Gastroesophageal sphincter (tissue), 4 donors: ENCODE results near the gene ZBTB46. TPM values are rescaled to one million over a fixed set of nuclear protein-coding genes. Genes with fewer than 3 reads are reported as not detected.

Source experiments
- ATAC-seq: fragments of 150-250 bp; one replicate; pipeline ENCODE4 v1.9.1; 2016; ENCODE audit warnings: mild to moderate bottlenecking, moderate library complexity
- H3K27ac ChIP-seq, 4 donors: fragments of 200-600 bp; sonication (generic) in 3 of 4; 1 replicate in 3 of 4; 2 replicates in 1 of 4; pipeline ENCODE4 v1.5.1; 2016 to 2019
- H3K27me3 ChIP-seq: fragments of 200-600 bp; sonication (generic); one replicate; pipeline ENCODE4 v1.5.1; 2019
- H3K36me3 ChIP-seq, 2 donors: fragments of 200-600 bp; sonication (generic); one replicate each; pipeline ENCODE4 v1.5.1; 2019; ENCODE audit warnings: control low read depth in 1 of 2
- H3K4me1 ChIP-seq, 3 donors: fragments of 200-600 bp; sonication (generic); 1 replicate in 2 of 3; 2 replicates in 1 of 3; pipeline ENCODE4 v1.5.1; 2016 to 2019; ENCODE audit warnings: control low read depth in 2 of 3
- H3K4me3 ChIP-seq, 2 donors: fragments of 200-600 bp; sonication (generic); one replicate each; pipeline ENCODE4 v1.5.1; 2019; ENCODE audit warnings: mild to moderate bottlenecking in 1 of 2, moderate library complexity in 1 of 2
- H3K9me3 ChIP-seq, 3 donors: fragments of 200-600 bp; sonication (generic); one replicate each; pipeline ENCODE4 v1.5.1; 2017 to 2019; ENCODE audit warnings: control low read depth in 2 of 3
- CTCF ChIP-seq, 4 experiments: fragments of 200-600 bp in 2 of 4; fragments of 450-650 bp in 2 of 4; sonication (generic) in 1 of 4; IDR thresholded peaks; one replicate each; pipeline ENCODE4 v1.5.1; 2017 to 2019; ENCODE audit warnings: antibody characterized with exemption in 4 of 4, mild to moderate bottlenecking in 2 of 4, moderate library complexity in 2 of 4
- EP300 ChIP-seq: sonication (generic); formaldehyde crosslinking; IDR thresholded peaks from one replicate; pipeline ENCODE4 v1.6.1; 2017; ENCODE audit warnings: antibody characterized with exemption, mild to moderate bottlenecking
- POLR2A ChIP-seq, 2 donors: fragments of 450-650 bp; IDR thresholded peaks; one replicate each; pipeline ENCODE4 v1.6.1; 2017; ENCODE audit warnings: antibody characterized with exemption in 2 of 2, mild to moderate bottlenecking in 2 of 2, moderate library complexity in 1 of 2
- POLR2AphosphoS5 ChIP-seq: sonication (generic); formaldehyde crosslinking; IDR thresholded peaks from one replicate; pipeline ENCODE4 v1.6.1; 2017; ENCODE audit warnings: antibody characterized with exemption
- WGBS, 2 donors: methylation state at CpG; one replicate each; pipeline ENCODE4 v1.1.5; 2018; ENCODE audit warnings: low coverage in 1 of 2; 5-methylcytosine and 5-hydroxymethylcytosine counted together
- total RNA-seq, 4 donors: library from RNA; depleted of rRNA; stranded (reverse); fragments of >200 nt; gene quantifications; one replicate each; pipeline ENCODE4 v1.1.0, GENCODE V29; 2016

ZBTB46 gene
- total RNA-seq, 4 donors from 2014 or later, result 8.1 to 13.8 (median 10.2) TPM

DNA sequence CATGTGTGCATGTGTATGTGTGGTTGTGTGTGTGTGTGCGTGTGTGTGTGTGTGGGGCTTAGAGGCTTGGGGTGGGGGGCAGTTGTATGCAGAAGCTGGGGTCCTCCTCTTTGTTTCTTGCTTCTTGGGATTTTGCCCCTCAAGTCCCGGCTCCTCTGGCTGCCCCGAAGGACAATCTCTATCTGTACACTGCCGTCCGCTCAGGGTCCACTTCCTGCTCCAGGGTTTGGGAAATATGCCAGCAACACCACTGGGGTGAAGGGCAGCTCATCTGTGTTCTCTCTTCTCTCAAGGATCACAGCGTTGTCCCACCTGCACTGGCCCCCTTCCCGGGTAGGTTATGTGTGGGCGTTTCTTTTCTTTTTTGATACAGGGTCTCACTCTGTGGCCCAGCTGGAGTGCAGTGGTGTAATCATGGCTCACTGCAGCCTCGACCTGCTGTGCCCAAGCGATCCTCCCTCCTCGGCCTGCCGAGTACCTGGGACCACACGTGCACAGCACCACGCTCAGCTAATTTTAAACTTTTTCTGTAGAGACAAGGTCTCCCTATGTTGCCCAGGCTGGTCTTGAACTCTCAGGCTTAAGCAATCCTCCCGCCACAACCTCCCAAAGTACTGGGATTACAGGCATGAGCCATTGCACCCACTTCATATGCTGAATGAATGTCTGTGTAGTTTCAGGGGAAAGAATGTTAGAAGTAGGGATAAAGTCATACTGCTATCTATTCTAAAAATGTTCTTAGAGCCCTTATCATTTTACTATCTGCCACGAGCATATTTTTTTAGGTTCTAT is 65.8 kb downstream of the ZBTB46 start:
- H3K27ac ChIP-seq, result no peak overlapping the region
- 77 to 92% methylated on average over 2 to 15 of the region's 16 CpGs for WGBS, 2 donors
- peaks cover 0 to 49% of the 10 kb centered on the region in 2 donors for H3K36me3 ChIP-seq
- TF ChIP-seq POLR2A (IDR thresholded peaks at IDR 0.05) (no peak), CTCF (IDR thresholded peaks at IDR 0.05) (no peak)
- no peak for ATAC-seq
- no peaks in the 10 kb centered on the region for H3K27me3 ChIP-seq
- H3K9me3 ChIP-seq, result no peaks in the 10 kb centered on the region
- no peak overlapping the region for H3K4me3 ChIP-seq
- H3K4me1 ChIP-seq, result no peaks in the 10 kb centered on the region

GRCh38 chr20:63759377-63759901 is 71.6 kb downstream of the ZBTB46 start:
- no peak for TF ChIP-seq CTCF (IDR thresholded peaks at IDR 0.05)
- no peak for TF ChIP-seq EP300
- TF ChIP-seq POLR2AphosphoS5, result no peak
- no peak for TF ChIP-seq POLR2A (IDR thresholded peaks at IDR 0.05)
- Histone ChIP-seq H3K4me3 (no peak overlapping the region), H3K9me3 (no peaks in the 10 kb centered on the region), H3K27me3 (no peaks in the 10 kb centered on the region), H3K36me3 (peaks cover 0 to 13% of the 10 kb centered on the region in 2 donors), H3K4me1 (no peaks in the 10 kb centered on the region), H3K27ac (no peak overlapping the region)
- 85 to 100% methylated on average over 5 to 7 of the region's 7 CpGs for WGBS, 2 donors
- no peak for ATAC-seq

DNA sequence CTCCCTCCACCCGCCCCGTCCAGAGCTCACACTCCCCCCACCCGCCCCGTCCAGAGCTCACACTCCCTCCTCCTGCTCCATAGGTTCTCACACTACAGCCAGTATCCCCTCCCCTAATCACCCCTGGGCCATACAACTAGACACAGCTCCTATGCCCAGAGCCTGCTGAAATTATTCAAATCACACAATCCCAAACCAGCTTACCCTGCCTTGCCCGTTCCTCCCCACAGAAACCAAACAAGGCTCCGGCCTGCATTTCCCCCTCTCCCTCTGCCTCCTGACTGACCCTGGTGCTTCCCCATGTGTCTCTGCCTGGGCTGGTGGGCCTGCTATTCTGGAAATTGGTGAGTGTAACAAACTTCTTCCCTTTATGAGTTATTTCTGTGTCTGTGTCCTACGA is 72.9 kb downstream of the ZBTB46 start:
- H3K27me3 ChIP-seq, result no peaks in the 10 kb centered on the region
- H3K27ac ChIP-seq, result no peak overlapping the region
- no peak overlapping the region for H3K4me3 ChIP-seq
- H3K36me3 ChIP-seq, result peaks cover 0 to 9% of the 10 kb centered on the region in 2 donors
- H3K9me3 ChIP-seq, result no peaks in the 10 kb centered on the region
- no peak for ATAC-seq
- no peaks in the 10 kb centered on the region for H3K4me1 ChIP-seq
- TF ChIP-seq CTCF (IDR thresholded peaks at IDR 0.05) (no peak), POLR2AphosphoS5 (no peak), EP300 (no peak), POLR2A (IDR thresholded peaks at IDR 0.05) (no peak)
- WGBS, 2 donors, result 97 to 100% methylated on average over 1 to 3 of the region's 7 CpGs

DNA sequence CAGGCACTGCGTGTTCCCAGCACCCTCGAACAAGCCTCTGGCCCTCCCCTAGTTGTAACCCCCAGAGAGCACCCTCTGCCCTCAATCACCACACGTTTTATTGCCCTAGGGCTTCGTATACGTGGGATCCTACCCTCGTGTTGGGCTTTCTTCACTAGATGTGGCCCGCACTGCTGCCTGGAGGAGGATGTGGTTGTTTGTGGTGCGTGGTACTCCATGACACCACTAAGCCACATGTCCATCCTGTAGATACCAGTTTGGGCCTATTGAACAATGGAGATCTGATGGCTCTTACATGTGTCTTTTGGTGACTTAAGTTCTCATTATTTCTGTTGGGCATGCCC is 74.4 kb downstream of the ZBTB46 start:
- Histone ChIP-seq H3K4me3 (no peak overlapping the region), H3K9me3 (no peaks in the 10 kb centered on the region), H3K27me3 (no peaks in the 10 kb centered on the region), H3K36me3 (peaks cover 0 to 13% of the 10 kb centered on the region in 2 donors), H3K27ac (no peak overlapping the region), H3K4me1 (no peaks in the 10 kb centered on the region)
- WGBS, 2 donors, result 69 to 75% methylated on average over 7 to 8 of the region's 8 CpGs
- TF ChIP-seq EP300 (no peak), POLR2A (IDR thresholded peaks at IDR 0.05) (no peak), POLR2AphosphoS5 (no peak), CTCF (IDR thresholded peaks at IDR 0.05) (no peak)
- ATAC-seq, result no peak

DNA sequence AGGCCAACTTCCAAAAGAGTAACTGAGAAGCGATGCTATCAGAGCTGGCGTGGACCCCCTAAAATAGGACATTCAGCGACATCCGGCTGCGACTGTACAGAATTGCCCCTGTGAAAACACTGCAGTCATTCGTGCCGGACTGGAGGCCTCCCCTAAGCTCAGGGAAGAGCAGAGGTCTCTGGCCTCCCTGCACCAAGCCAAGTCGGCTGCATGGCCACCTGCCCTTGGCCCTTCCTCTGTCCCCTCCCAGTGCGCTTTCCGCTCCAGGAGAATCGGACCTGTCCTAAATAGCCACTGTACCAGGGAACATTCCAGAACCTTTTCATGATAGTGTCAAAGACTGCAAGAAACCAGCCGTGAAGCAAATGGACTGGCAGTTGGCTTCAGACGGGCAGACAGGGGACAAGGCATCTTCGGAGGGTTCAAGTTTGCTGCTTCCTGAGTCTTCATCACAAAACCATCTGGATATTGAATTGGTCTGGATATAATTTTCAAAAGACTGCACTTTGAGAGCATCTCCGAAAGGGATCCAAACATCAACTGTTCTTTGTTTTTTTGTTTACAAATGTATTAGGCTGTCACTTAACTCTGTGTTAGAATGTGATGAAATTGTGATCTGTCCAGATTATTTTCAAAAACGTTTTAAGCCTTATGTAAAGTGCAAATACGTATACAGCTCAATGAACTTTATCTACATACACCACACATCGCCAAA is 75.0 kb downstream of the ZBTB46 start:
- no peaks in the 10 kb centered on the region for H3K9me3 ChIP-seq
- no peak overlapping the region for H3K4me3 ChIP-seq
- TF ChIP-seq EP300 (no peak), CTCF (IDR thresholded peaks at IDR 0.05) (no peak), POLR2A (IDR thresholded peaks at IDR 0.05) (no peak), POLR2AphosphoS5 (no peak)
- H3K27me3 ChIP-seq, result no peaks in the 10 kb centered on the region
- no peak overlapping the region for H3K27ac ChIP-seq
- WGBS, 2 donors, result 83 to 88% methylated on average over 11 to 14 of the region's 18 CpGs
- peaks cover 0 to 13% of the 10 kb centered on the region in 2 donors for H3K36me3 ChIP-seq
- no peak for ATAC-seq
- H3K4me1 ChIP-seq, result no peaks in the 10 kb centered on the region
